KOPT-K1 (cell line): ENCODE data around the gene EIF5AL1.
"Not testable (repeated sequence)": the region's sequence is repeated elsewhere in the genome, so short reads cannot be mapped to it uniquely, and the experiment has no call there.

ENCODE experiments used
- H3K27ac ChIP-seq: fragments of 200-600 bp; sonication (generic); 2 replicates; pipeline ENCODE4 v1.5.1; 2016; ENCODE audit warnings: antibody characterized with exemption, mild to moderate bottlenecking, low read depth, low read length; ENCODE audit not compliant: poor library complexity, severe bottlenecking
- H3K36me3 ChIP-seq: fragments of 200-600 bp; sonication (generic); 2 replicates; pipeline ENCODE4 v1.5.1; 2017; ENCODE audit warnings: antibody characterized with exemption, mild to moderate bottlenecking, low read length, moderate library complexity; ENCODE audit not compliant: insufficient read depth
- H3K9me3 ChIP-seq: fragments of 200-600 bp; sonication (generic); 2 replicates; pipeline ENCODE4 v1.5.1; 2017; ENCODE audit warnings: antibody characterized with exemption, low read length, mild to moderate bottlenecking; ENCODE audit not compliant: insufficient read depth, poor library complexity, severe bottlenecking

EIF5AL1 gene

DNA sequence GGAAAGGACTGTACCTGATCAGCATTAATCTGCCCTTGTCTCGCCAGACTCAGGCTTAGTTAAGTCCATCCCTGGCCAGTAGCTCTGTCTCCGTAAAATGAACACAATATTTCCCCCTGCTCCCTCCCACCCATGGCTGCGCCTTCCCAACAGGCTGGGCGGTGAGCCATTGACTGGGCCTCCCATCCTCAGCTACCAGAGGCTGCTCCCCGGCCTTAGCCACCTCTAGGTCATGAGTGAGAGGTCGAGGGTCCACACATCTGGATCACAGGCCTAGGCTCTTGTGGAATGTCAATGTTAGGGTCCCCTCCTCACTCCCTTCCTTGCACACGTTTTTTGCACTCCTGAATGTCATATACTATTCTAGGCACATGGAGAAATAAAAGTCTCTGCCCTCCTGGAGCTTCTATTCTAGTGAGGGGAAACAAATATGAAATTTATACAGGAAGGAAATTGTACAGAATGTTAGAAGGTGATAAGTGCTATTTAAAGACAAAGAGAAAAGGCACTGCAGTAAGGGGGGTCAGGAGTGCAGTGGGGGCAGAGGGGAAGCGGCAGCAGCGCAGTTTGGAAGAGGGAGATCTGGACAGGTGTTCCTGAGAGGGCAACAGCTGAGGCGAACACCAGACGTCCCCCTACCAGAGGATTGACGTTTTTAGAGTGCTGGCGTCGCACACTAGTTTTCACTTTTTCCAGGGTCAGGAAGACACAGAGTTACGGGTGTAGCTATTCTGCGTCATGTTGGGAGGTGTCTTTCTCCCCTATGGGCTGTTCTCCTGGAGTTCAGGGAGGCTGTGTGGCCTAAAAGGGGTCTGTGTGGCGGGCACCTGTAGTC lies 17.2 kb upstream of the EIF5AL1 start:
- Histone ChIP-seq H3K36me3 (no peaks in the 10 kb centered on the region), H3K9me3 (no peaks in the 10 kb centered on the region), H3K27ac (no peak overlapping the region)

DNA sequence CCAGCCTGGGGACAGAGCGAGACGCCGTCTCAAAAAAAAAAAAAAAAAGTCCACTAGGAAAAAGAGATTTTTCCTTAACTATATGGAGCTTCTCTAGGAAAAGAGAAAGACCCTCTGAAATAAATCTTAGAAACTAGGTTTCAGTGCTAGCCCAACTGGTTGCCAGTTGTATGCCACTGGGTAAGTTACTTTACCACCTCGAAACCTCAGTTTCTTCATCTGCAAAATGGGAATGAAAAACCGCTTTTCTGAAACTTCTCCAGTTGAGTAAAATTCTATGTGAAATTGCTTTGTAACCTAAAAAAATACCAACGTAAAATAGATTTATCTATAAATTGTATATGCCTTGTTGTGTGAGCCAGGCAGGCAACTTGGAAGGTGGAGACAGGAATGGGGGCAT lies 16.5 kb upstream of the EIF5AL1 start:
- Histone ChIP-seq H3K27ac (no peak overlapping the region), H3K36me3 (no peaks in the 10 kb centered on the region), H3K9me3 (no peaks in the 10 kb centered on the region)

DNA sequence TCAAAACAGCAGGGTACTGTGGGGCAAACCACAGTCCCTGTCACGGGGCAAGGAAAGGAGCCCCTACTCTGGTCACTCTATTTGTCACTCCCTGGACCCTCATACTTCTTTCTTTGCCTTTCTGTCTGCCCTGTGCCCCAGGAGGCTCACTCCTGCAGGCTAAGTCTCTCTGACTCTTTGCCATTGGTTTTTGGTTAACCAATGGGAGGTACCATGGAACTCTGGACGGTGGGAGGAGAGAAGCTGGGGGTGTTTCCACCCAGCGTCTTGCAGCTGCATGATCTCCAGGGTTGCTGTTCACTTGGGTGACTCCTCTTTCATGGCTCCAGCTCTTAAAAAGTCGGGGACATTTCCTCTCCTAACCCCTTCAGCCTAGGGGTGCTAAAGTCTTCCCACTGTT lies 15.4 kb upstream of the EIF5AL1 start:
- no peaks in the 10 kb centered on the region for H3K36me3 ChIP-seq
- no peaks in the 10 kb centered on the region for H3K9me3 ChIP-seq
- H3K27ac ChIP-seq, result no peak overlapping the region

DNA sequence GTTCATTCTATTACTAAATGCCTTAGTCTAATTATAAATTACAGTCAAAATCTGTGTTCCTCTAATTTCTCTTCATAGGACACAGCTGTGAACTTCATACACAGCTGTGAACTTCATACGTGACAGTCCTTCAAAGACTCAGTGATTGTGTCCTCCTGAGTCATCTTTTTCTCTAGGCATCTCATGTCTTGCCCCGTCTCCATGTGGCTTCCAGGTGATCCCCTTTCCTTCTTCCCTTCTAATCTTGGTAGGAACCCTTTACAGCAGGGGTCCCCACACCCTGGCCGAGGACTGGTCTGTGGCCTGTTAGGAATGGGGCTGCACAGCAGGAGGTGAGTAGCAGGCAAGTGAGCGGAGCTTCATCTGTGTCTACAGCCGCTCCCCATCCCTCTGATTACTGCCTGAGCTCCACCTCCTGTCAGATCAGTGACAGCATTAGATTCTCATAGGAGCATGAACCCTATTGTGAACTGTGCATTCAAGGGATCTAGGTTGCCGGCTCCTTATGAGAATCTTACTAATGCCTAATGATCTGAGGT lies 14.0 kb upstream of the EIF5AL1 start:
- no peaks in the 10 kb centered on the region for H3K36me3 ChIP-seq
- no peak overlapping the region for H3K27ac ChIP-seq
- no peaks in the 10 kb centered on the region for H3K9me3 ChIP-seq

DNA sequence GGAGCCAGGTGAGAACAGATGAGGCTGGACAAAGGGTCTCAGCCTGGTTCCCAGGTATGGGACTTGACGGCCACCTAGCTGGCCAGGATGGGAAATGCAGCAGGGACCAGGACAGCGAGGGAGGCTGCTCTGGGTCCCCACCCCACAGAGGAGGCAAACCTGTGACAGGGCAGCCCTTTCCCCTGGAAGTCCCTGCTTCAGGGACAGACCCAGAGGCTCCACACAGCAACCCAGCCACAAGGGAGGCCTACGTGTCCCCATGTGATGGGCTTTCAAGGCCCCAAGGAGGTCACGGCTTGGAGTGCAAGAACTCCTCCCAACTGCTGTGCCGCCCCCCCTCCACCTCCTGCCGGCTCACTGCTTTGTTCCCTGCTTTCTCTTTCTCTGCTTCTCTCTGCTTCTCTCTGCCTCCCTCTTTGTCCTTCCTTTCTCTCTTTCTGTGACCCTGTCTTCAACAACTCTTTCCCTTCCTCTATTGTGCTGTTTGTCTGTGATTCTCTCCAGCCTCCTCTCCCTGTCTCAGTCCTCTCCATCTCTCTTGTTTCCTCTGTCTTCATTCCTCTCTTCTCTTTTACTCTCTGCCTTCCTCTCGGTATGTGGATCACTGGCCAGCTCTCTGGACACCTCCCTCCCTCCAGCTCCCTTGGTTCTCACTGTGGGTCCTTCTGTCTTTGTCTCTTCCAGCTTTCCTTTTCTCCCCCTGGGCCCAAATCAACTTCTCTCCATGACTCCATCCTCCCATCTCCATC lies 9.6 kb upstream of the EIF5AL1 start:
- Histone ChIP-seq H3K27ac (no peak overlapping the region), H3K9me3 (no peaks in the 10 kb centered on the region), H3K36me3 (no peaks in the 10 kb centered on the region)

DNA sequence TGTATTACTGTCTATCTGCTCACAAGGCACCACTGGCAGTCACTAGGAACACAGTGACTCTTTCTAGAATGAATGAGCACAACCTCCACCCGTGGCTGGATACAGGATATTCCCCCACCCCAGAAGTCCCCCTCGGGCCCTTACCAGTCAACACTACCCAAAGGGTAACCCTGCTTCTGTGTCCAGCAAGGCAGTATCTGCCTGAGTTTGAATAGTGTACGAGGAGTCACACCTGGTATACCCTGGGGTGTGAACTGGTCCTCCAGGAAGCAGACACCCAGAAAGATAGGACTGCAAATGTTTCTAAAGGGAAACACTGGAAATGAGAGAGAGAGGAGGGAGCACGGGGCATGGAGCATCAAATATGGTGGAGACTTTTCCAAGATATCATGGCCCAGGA lies 8.5 kb upstream of the EIF5AL1 start:
- H3K27ac ChIP-seq, H3K36me3 ChIP-seq, H3K9me3 ChIP-seq: not testable (repeated sequence)

DNA sequence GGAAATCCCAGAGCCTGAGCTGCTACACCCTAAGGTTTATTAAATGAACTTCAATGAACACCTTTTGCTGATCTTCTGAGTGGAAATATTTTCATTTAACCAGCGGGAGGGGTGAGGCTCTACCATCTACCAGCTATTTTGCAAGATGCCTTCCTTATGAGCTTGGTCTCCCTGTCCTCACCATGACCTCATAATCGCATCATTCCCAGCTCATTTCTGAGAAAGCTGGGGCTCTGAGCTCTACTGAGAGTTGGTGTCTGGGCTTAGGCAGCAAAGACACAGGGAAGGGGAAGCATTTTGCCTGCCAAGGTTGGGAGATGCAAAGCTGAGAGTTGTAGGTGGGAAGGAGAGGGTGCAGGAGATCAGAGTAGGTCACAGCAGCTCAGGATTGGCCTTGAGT lies 7.8 kb upstream of the EIF5AL1 start:
- H3K9me3 ChIP-seq, H3K36me3 ChIP-seq, H3K27ac ChIP-seq: not testable (repeated sequence)

DNA sequence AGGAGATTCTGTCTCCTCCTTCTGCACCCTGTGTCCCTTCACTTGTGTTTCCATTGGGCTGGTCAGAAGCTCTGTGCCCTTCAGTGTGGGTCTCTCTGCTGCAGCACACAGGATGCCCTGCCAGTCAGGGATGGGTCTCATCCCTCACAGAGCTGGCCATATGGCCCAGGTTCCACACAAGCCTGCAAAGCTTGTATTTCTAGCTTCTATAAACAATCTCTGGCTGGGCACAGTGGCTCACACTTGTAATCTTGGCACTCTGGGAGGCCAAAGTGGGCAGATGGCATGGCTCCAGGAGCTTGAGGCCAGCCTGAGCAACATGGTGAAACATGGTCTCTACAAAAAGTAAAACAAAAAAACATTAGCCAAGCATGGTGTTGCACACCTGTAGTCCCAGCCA lies 7.0 kb upstream of the EIF5AL1 start:
- H3K27ac ChIP-seq, H3K36me3 ChIP-seq, H3K9me3 ChIP-seq: not testable (repeated sequence)

DNA sequence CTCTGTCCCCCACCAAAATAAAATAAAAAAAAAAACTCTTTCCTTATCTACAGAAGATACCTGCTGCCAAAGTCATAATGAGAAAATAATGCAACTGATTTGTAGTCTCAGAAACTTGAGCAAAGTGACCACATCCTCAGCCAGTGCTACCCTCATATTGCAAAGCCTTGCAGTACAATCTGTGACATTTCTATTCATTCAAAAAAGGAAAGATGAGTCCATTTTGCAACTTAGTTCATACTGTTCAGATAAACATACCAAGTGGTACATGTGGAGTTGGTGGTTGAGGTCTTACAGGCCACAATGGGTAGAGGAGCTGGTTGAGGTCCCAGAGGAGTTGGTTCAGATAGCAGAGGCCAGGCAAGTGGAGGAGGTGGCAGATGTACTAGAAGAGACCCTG lies 6.5 kb upstream of the EIF5AL1 start:
- no peaks in the 10 kb centered on the region for H3K36me3 ChIP-seq
- H3K27ac ChIP-seq, result no peak overlapping the region
- H3K9me3 ChIP-seq, result no peaks in the 10 kb centered on the region

DNA sequence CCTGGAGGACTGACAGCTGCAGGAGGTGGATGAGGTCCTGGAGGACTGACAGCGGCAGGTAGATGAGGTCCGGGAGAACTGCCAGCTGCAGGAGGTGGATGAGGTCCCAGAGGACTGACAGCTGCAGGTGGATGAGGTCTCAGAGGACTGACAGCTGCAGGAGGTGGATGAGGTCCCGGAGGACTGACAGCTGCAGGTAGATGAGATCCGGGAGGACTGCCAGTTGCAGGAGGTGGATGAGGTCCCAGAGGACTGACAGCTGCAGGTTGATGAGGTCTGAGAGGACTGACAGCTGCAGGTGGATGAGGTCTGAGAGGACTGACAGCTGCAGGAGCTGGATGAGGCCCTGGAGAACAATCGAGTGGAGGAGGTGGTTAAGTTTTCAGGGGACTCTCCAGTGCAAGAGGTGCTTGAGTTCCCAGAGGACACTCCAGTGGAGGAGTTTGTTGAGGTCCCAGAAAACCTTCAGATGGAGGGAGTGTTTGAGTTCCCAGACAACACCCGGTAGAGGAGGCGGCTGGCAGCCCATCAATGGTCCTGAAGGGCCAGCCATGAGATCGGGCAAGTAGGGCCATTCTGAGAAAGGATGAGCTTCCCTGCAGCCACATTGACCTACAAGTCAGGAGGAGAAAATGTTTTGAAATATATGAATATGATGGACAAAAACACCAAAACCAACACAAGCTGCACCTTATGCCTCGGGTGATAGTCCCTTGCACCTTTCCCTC lies 4.7 kb upstream of the EIF5AL1 start:
- Histone ChIP-seq H3K27ac (no peak overlapping the region), H3K9me3 (no peaks in the 10 kb centered on the region), H3K36me3 (no peaks in the 10 kb centered on the region)

DNA sequence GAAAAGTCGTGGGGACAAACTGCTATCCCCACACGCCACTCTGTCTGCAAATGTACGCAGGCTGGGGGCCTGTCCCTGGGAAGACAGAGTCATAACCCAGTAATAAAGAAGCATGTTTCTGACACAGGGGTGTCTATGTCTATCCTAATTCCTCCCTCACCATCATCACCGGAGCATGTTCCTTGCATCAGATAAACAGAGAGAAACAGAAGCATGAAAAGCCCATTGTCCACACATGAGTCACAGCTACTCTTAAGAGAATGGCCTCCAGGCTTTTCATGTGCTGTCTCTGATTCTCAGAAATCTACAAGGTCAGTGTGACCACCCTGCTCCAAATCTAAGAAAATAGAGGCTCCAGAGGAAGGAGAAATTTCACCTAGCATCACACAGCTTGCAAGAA lies 4.1 kb upstream of the EIF5AL1 start:
- H3K9me3 ChIP-seq, H3K27ac ChIP-seq, H3K36me3 ChIP-seq: not testable (repeated sequence)

DNA sequence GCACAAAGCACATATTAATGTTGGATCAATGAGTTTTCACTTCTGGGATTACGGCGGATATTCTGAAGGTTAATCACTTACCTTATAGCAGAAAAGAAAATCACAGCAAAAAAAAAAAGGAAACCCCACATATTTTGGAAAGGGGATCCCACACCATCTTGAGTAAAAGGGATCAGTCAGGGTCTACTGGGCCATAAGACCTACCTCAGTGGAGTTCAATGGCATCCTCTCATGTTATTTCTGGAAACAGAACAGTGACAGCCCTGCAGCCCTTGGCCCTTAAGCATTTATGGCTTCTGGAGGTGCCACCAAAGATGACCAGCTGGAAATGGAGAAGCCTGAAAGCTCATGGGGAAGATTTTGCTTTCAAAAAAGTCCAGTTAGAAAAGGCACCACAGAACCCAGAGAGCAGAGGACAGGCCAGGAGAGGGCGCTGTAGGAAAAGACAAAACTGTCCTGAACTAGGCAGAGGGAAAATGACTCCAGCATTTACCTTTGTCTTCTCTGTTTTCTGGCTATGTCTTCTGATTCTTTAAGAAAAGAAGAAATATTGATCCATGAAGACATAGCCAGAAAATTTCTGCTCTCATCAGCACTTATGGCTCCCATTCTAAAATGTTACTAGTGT lies 2.9 kb upstream of the EIF5AL1 start:
- not testable (repeated sequence) for H3K9me3 ChIP-seq, H3K27ac ChIP-seq, H3K36me3 ChIP-seq

DNA sequence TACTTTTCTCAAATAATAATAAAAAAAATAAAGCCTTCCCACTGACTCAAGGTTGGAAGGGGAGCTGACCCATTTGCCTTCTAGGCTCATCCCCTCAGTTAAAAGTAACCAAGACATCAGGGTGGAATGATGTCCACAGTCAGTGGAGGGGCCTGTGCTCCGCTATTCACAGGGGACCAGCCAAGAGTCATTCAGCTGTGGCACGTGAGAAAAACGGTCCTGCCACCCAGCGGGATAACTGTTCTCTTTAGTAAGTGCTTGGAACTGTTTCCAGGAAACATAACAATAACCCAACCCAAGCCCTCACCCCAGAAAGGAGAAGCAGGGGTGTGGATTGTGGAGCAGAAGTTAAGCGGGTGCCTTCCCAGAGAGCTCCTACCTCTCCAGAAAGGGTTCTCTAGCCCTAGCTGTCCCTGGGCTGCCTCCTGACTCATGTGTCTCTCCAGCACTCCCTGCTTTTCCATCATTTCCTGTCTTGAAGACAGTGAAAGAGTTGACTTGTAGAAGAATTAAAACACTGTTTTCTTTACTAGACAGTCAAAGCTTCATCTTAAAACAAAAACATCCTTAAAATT lies 2.3 kb upstream of the EIF5AL1 start:
- not testable (repeated sequence) for H3K27ac ChIP-seq, H3K36me3 ChIP-seq, H3K9me3 ChIP-seq

DNA sequence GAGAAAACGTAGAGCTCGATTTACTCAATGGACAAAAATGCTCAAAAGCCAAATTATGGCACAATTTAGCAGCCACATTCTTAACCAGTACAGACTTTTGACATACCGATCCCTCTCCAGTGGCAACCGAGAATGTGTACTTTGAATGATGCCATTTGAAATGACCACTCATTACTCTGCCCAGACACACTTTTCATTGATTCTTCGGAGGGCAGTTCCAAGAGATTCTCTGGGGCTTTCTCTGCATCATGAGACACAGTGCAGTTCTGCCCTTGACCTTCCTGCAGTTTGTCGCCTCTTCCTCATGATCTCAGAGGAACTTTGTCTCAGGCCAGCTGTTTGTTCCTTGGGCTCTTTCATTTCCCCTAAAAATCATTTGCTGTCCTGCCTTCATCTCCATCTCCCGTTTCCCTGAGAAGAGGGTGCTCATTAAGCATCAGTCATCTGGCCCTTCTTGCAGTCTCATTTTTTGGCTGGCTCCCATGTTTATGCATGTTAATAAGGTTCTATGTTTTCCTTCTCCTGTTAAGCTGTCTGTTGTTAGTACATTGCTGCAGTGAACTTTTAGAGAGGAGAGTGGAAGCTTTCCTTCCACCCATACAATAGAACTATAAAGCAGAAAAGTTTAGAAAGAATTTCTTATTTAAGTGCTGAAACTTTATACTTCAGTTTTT lies 4.3 kb downstream of the EIF5AL1 start:
- not testable (repeated sequence) for H3K27ac ChIP-seq, H3K9me3 ChIP-seq, H3K36me3 ChIP-seq
